GM23248 (cell line): ENCODE measurements around the gene LSAMP.

ENCODE experiments used
- EZH2 ChIP-seq: fragments of 200-600 bp; sonication (generic); IDR thresholded peaks from 2 replicates; pipeline ENCODE4 v1.6.1; 2018; ENCODE audit warnings: antibody characterized with exemption, mild to moderate bottlenecking; ENCODE audit not compliant: insufficient read depth, poor library complexity, severe bottlenecking
- EZH2phosphoT487 ChIP-seq: fragments of 200-600 bp; sonication (generic); IDR thresholded peaks from 2 replicates; pipeline ENCODE4 v1.6.1; 2018; ENCODE audit warnings: antibody characterized with exemption, moderate library complexity, mild to moderate bottlenecking, low read depth; ENCODE audit not compliant: insufficient read depth

DNA sequence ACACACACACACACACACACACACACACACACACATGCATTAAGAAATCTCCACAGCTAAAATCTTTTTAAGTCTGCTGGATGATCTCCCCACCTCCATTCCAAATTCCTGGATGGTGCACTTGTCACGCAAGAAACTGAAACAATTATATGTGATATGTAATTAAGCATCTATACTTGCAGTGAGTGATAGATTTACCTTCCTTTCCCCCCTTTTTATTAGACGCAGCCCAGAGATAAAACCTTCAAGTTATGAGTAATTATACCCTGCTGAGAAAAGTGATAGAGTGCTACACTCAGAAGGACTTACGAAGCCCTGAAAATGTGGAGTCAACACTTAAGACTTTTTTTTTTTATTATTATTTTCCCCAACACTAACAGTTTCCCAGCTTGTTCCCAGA lies 255.2 kb downstream of the LSAMP start:
- TF ChIP-seq EZH2phosphoT487 (no peak), EZH2 (no peak)
